ENCODE data around the gene RPS24. TPM values are rescaled to one million over a fixed set of nuclear protein-coding genes. Genes with fewer than 3 reads are reported as not detected.

Gene RPS24
- total and polyA plus RNA-seq, 2 of the 13 experiments (the other 11 are each of a cell fraction or from before 2014, with no cell fraction given) = 2,690 to 3,319 TPM

GRCh38 chr10:78029269-78030226, 4.1 kb upstream of the RPS24 start, which contains the start of gene POLR3A (continued):
- TF ChIP-seq SMC3 (IDR thresholded peaks at IDR 0.05; ENCODE audit: low read length) (peak; percentile 58), MED13 (CRISPR knock-in tag; IDR thresholded peaks at IDR 0.05) (peak; percentile 63; the same call in 1 of the 2 replicates), ZSCAN20 (CRISPR knock-in tag; IDR thresholded peaks at IDR 0.05; ENCODE audit: borderline replicate concordance) (0 out of 2 replicates have a peak, but pooled peaks have one; percentile 62), NCOA2 (CRISPR knock-in tag; IDR thresholded peaks at IDR 0.05) (peak; percentile 58; the same call in 1 of the 2 replicates), KLF16 (CRISPR knock-in tag; IDR thresholded peaks at IDR 0.05) (peak in 1 of 2 experiments; percentile 28; a peak in 1 of 4 replicates), ZNF781 (CRISPR knock-in tag; IDR thresholded peaks at IDR 0.05; ENCODE audit: borderline replicate concordance, not compliant biosample characterization) (peak; percentile 73), KAT8 (CRISPR knock-in tag; IDR thresholded peaks at IDR 0.05) (peak; percentile 96), ZNF792 (CRISPR knock-in tag; IDR thresholded peaks at IDR 0.05) (peak; percentile 28), POGK (CRISPR knock-in tag; conservative IDR thresholded peaks at IDR 0.05) (peak; percentile 57; the same call in 1 of the 2 replicates), GTF3A (CRISPR knock-in tag; conservative IDR thresholded peaks at IDR 0.05) (no peak), PHF8 (CRISPR knock-in tag; IDR thresholded peaks at IDR 0.05) (peak; percentile 93), HMGA1 (CRISPR knock-in tag; conservative IDR thresholded peaks at IDR 0.05) (no peak), ZNF749 (CRISPR knock-in tag; IDR thresholded peaks at IDR 0.05; ENCODE audit: borderline replicate concordance) (no peak), IRF9 (CRISPR knock-in tag; IDR thresholded peaks at IDR 0.05; ENCODE audit: borderline replicate concordance) (peak; percentile 67; the same call in 1 of the 2 replicates), ZNF614 (CRISPR knock-in tag; IDR thresholded peaks at IDR 0.05; ENCODE audit: borderline replicate concordance) (no peak), FOXP1 (IDR thresholded peaks at IDR 0.05) (no peak), FOXP1 (CRISPR knock-in tag; IDR thresholded peaks at IDR 0.05) (no peak; the same call in 1 of the 2 replicates), DMAP1 (CRISPR knock-in tag; IDR thresholded peaks at IDR 0.05) (peak; percentile 90), SSRP1 (CRISPR knock-in tag; IDR thresholded peaks at IDR 0.05) (no peak), MXD3 (CRISPR knock-in tag; IDR thresholded peaks at IDR 0.05) (peak; percentile 21; the same call in 1 of the 2 replicates), ATF3 (CRISPR knock-in tag; IDR thresholded peaks at IDR 0.05) (no peak), NR2F2 (IDR thresholded peaks at IDR 0.05; ENCODE audit: borderline replicate concordance, low read depth) (no peak), ZNF451 (CRISPR knock-in tag; IDR thresholded peaks at IDR 0.05) (no peak), SUZ12 (IDR thresholded peaks at IDR 0.05; ENCODE audit: low read depth, low read length) (no peak), ZBTB25 (CRISPR knock-in tag; IDR thresholded peaks at IDR 0.05) (peak; percentile 83), ZNF441 (CRISPR knock-in tag; IDR thresholded peaks at IDR 0.05; ENCODE audit: borderline replicate concordance) (no peak)

All from HepG2 (cell line).